Ovary (tissue), 9 donors: ENCODE results near the gene DRD4. TPM values are rescaled to one million over a fixed set of nuclear protein-coding genes. Genes with fewer than 3 reads are reported as not detected.

Experiments used
- DNase-seq, 5 donors: peaks; one replicate each; pipeline ENCODE4 v3.0.0-alpha.2; 2019 to 2020
- H3K27ac ChIP-seq, 2 donors: fragments of 200-600 bp; one replicate each; pipeline versions ENCODE4 v1.5.1 to v1.8.0; 2019 to 2022
- H3K27me3 ChIP-seq: fragments of 200-600 bp; one replicate; pipeline ENCODE4 v1.8.0; 2022
- H3K36me3 ChIP-seq: fragments of 200-600 bp; sonication (generic); one replicate; pipeline ENCODE4 v1.5.1; 2019
- H3K4me1 ChIP-seq: one replicate; pipeline ENCODE4 v1.8.1; 2013; ENCODE audit warnings: mild to moderate bottlenecking, moderate library complexity; ENCODE audit not compliant: insufficient read depth
- H3K4me3 ChIP-seq: fragments of 200-600 bp; sonication (generic); one replicate; pipeline ENCODE4 v1.5.1; 2017
- H3K9me3 ChIP-seq, 2 donors: fragments of 200-600 bp in 1 of 2; sonication (generic) in 1 of 2; one replicate each; pipeline versions ENCODE4 v1.5.1 to v1.8.1; 2013 to 2019; ENCODE audit warnings: mild to moderate bottlenecking in 1 of 2, moderate library complexity in 1 of 2
- CTCF ChIP-seq, 3 donors: fragments of 450-650 bp in 2 of 3; fragments of 200-600 bp in 1 of 3; IDR thresholded peaks; one replicate each; pipeline versions ENCODE4 v1.5.1 to v1.8.0; 2016 to 2022; ENCODE audit warnings: antibody characterized with exemption in 3 of 3, mild to moderate bottlenecking in 1 of 3
- EP300 ChIP-seq: sonication (generic); formaldehyde crosslinking; IDR thresholded peaks from one replicate; pipeline ENCODE4 v1.6.1; 2017; ENCODE audit warnings: antibody characterized with exemption
- POLR2A ChIP-seq: fragments of 450-650 bp; IDR thresholded peaks from one replicate; pipeline ENCODE4 v1.6.1; 2017; ENCODE audit warnings: antibody characterized with exemption, mild to moderate bottlenecking, moderate library complexity
- WGBS, 3 donors: extraction: QIAGEN DNeasy Blood & Tissue Kit in 1 of 3; methylation state at CpG; one replicate each; pipeline versions ENCODE4 v1.1.5 to v1.1.7; 2013 to 2017; 5-methylcytosine and 5-hydroxymethylcytosine counted together
- intact Hi-C, 4 donors: fragments of 100-400 bp; cut with DNase I; formaldehyde crosslinking; loops; one replicate each; pipeline versions ENCODE4 v1.11.0 to v1.15.1; 2022 to 2023
- polyA plus RNA-seq, 2 donors: library from polyadenylated mRNA; stranded (reverse); fragments of 200-250 nt in 1 of 2; fragments of 350-450 nt in 1 of 2; fragmentation: Illumina TruSeq in 1 of 2; extraction: RNeasy Lipid Tissue Mini Kit (QIAGEN cat#74804) in 1 of 2; gene quantifications; one replicate each; pipeline ENCODE4 v1.2.3, GENCODE V29; 2013 to 2014
- total RNA-seq, 7 donors: library from RNA; depleted of rRNA in 2 of 7; stranded (reverse); fragments of >200 nt in 2 of 7; fragmentation: NEBNext Ultra II Directional in 3 of 7; extraction: Animal tissue kit (Norgen Biotek cat#: 25700) in 3 of 7; gene quantifications; one replicate each; pipeline versions ENCODE4 v1.1.0 to v1.2.4, GENCODE V29; 2016 to 2023
- donor health status: DM: no; HTN: no; CAD: no; lungs with moderate emphysema.
- donor health status: DM: no; HTN: no; CAD: no.
- donor health status: Bipolar disorder and iron deficiency.
- donor health status: DM: yes; HTN: yes; CAD: no.
- donor health status: DM: no; HTN: no; CAD: no.
- donor health status: DM: yes; HTN: yes; CAD: no.

DRD4 gene
- total and polyA plus RNA-seq, 9 donors, result 0.57 to 3.3 (median 1.6) TPM; not detected in 1

GRCh38 chr11:621838-622237 lies 15.2 kb upstream of the DRD4 start:
- no peak for TF ChIP-seq POLR2A
- WGBS, 3 donors, result 82 to 89% (median 87%) methylated on average over 27 of the region's 27 CpGs
- Histone ChIP-seq H3K27me3 (no peaks in the 10 kb centered on the region), H3K27ac (no peak overlapping the region), H3K36me3 (no peaks in the 10 kb centered on the region), H3K9me3 (no peaks in the 10 kb centered on the region), H3K4me1 (peaks cover 5% of the 10 kb centered on the region), H3K4me3 (no peak overlapping the region)
- no peak for DNase-seq
- intact Hi-C loops, result no loop called here

- H3K4me3 ChIP-seq, result no peak overlapping the region
- 77 to 78% (median 77%) methylated on average over 15 of the region's 15 CpGs for WGBS, 3 donors
- no peaks in the 10 kb centered on the region for H3K27me3 ChIP-seq
- DNase-seq, result peak in 3 of 5 donors; percentile 25 to 36 (median 27)
- peaks cover 5% of the 10 kb centered on the region for H3K4me1 ChIP-seq
- TF ChIP-seq EP300, result no peak
- TF ChIP-seq CTCF (IDR thresholded peaks at IDR 0.05), result no peak
- TF ChIP-seq POLR2A, result no peak
- intact Hi-C loops, result no loop called here
- H3K9me3 ChIP-seq, result no peaks in the 10 kb centered on the region
- H3K27ac ChIP-seq, result no peak overlapping the region
- H3K36me3 ChIP-seq, result no peaks in the 10 kb centered on the region
Measured at GRCh38 chr11:623349-623869, 13.7 kb upstream of the DRD4 start.

GRCh38 chr11:623999-624704 lies 12.9 kb upstream of the DRD4 start:
- no peaks in the 10 kb centered on the region for H3K36me3 ChIP-seq
- no peak overlapping the region for H3K27ac ChIP-seq
- TF ChIP-seq EP300 (no peak), POLR2A (no peak), CTCF (IDR thresholded peaks at IDR 0.05) (no peak)
- H3K4me3 ChIP-seq, result no peak overlapping the region
- WGBS, 3 donors, result 78 to 86% (median 79%) methylated on average over 23 to 25 of the region's 25 CpGs
- intact Hi-C loops, result no loop called here
- no peaks in the 10 kb centered on the region for H3K27me3 ChIP-seq
- no peaks in the 10 kb centered on the region for H3K9me3 ChIP-seq
- peaks cover 5% of the 10 kb centered on the region for H3K4me1 ChIP-seq
- peak in 2 of 5 donors; percentile 10 to 35 for DNase-seq

- Histone ChIP-seq H3K27ac (no peak within 1 kb of the TSS), H3K9me3 (no peaks in the 10 kb centered on the region), H3K4me1 (peaks cover 5% of the 10 kb centered on the region), H3K27me3 (no peaks in the 10 kb centered on the region), H3K36me3 (no peaks in the 10 kb centered on the region), H3K4me3 (no peak within 1 kb of the TSS)
- intact Hi-C loops, result no loop called here
- WGBS, 3 donors, result 67 to 77% (median 69%) methylated on average over 19 to 33 of the region's 33 CpGs
- DNase-seq, result peak in 3 of 5 donors; percentile 23 to 36 (median 23)
- TF ChIP-seq POLR2A, result no peak
- no peak for TF ChIP-seq CTCF (IDR thresholded peaks at IDR 0.05)
- no peak for TF ChIP-seq EP300
Measured at GRCh38 chr11:624705-625635, 12.1 kb upstream of the DRD4 start, which contains the start of gene CDHR5. Gene CDHR5, minus strand, starts transcription at chr11:624955. Its CDS starts 53 bp downstream, at chr11:624902.
